ENCODE measurements around the gene ENTPD6.
"Not testable (repeated sequence)": the region's sequence is repeated elsewhere in the genome, so short reads cannot be mapped to it uniquely, and the experiment has no call there.

The ENTPD6 gene

DNA sequence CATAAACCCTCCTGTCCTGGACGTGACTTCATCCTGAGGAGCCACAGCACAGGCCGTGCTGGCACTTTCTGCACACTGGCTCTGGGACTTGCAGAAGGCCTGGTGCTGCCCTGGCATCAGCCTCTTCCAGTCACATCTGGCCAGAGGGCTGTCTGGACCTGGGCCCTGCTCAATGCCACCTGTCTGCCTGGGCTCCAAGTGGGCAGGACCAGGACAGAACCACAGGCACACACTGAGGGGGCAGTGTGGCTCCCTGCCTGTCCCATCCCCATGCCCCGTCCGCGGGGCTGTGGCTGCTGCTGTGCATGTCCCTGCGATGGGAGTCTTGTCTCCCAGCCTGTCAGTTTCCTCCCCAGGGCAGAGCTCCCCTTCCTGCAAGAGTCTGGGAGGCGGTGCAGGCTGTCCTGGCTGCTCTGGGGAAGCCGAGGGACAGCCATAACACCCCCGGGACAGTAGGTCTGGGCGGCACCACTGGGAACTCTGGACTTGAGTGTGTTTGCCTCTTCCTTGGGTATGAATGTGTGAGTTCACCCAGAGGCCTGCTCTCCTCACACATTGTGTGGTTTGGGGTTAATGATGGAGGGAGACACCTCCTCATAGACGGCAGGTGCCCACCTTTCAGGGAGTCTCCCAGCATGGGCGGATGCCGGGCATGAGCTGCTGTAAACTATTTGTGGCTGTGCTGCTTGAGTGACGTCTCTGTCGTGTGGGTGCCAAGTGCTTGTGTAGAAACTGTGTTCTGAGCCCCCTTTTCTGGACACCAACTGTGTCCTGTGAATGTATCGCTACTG is 30.3 kb downstream of the ENTPD6 start:
- no peak for DNase-seq

GRCh38 chr20:25226433-25227316 is 31.2 kb downstream of the ENTPD6 start:
- no peak for DNase-seq

DNA sequence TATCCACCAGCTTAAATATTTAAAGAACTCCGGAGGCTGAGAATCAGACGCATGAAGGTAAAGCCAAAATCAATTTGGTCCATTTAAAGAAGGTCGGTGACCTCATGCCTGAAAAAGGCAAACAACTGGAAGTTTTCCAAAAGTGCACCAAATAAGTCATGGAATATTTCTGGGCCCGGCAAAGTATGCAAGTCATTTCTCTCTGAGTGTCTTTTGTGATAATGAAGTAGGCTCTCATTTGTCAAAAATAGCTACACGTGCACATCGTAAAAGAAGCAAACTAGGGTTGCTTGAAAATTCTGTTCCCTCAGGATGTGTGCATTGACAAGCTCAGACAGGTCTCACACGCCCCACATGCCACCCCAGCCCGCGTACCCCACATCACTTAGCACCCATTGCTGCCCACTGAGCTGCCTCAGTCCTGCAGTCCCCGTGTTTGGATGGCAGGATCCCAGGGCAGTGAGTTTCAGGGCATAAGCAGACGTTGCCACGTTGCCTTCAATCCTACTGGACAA is 31.9 kb downstream of the ENTPD6 start:
- no peak for DNase-seq

- DNase-seq, result no peak
Observed at GRCh38 chr20:25229486-25230165, 34.1 kb downstream of the ENTPD6 start.

GRCh38 chr20:25230166-25230831 is 34.8 kb downstream of the ENTPD6 start:
- DNase-seq, result no peak

DNA sequence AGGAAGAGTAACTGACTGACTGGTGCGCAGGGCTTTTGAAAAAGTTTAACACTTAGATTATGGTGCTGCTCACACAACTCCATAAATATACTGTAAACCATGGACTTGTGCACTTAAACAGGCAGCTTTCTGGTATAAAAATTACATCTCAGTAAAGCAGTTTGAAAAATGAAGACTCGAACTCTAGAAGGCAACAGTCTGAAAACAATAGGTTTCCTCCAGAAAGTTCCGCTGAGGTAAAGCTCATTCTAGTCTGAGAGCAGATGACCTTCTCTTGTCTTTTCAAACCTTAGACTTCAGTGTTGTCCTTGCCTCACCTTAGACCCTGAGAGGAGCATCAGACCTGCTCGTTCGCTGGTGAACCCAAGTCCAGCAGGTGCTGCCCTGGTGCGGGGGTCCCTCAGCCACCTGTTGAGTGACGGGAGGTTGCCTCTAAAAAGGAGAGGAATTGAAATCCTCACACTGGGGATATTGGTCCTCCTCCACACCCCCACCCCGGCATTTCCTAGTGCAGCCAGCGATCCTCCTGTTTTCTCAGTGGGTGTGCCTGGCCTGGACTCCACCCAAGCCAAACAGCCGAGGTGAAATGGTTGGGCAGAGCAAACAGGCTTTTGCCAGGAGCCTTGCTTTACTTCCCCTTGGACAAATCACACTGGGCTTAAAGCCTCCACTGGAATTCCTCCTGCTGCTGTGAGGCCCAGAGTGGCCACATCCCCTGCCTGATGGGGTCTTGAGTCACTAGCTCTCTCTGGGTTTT is 37.7 kb downstream of the ENTPD6 start:
- no peak for DNase-seq

- not testable (repeated sequence) for DNase-seq
Observed at GRCh38 chr20:25234009-25234849, 38.7 kb downstream of the ENTPD6 start.

- no peak for DNase-seq
Observed at GRCh38 chr20:25236450-25237304, 41.2 kb downstream of the ENTPD6 start.

DNA sequence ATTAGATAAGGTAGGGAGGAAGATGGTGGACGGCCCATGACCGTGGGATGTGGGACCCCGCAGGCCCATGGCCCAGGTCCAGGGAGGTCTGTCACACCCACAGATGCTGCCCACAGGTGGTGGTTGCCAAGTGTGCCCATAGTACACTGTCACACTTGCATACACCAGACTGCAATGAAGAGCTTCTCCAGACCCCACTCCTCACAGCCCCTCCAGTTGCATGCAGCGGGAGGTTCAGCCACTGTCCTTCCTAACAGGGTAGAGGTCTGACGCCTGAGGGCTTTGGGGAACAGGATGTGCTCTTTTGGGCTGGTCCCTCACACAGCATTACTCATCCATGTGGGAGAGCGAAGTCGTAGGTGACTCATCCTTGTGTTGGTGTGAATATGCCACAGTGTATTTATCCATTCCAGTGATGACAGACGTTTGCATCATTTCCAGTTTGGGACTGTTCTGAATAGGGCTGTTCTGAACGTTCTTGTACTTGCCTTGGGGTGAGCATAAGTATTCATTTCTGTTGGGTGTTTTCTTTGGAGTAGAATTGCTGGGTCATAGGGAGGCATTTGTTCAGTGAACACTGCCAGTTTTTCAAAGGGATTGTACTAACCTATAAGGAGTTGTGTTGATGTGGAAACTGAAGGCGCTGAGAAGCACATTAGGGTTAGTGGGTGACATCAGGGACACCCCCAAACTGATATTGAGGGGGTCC is 42.3 kb downstream of the ENTPD6 start:
- peak in 1 of 2 donors; percentile 69 for DNase-seq

DNA sequence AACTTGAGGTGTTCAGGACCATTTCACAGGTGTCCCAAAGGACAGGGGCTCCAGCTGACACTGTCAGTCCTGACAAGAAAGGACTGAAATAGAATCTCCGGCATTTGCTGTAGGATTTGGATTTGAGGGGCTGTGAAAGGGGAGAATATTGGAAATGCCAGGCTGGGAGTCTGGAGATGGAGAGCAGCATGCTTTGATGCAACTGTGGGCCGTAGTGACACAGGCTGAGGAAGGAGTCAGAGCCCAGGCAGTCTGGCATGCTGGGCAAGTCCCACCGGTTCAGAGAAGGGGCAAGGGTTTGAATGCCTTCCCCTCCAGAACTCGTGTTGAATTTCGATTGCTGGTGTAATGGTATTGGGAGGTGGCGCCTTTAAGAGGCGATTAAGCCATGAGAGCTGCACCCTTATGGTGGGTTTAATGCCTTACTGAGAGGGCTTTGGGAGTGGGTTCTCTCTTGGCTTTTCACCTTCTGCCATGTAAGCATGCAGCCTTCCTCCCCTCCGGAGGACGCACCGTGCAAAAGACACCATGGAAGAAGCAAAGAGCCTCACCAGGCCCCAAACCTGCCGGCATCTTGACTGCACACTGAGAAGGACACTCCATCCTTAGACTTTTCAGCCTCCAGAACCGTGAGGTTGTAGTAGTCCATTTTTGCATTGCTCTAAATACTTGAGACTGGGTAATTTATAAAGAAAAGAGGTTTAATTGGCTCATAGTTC is 43.0 kb downstream of the ENTPD6 start:
- no peak for DNase-seq

DNA sequence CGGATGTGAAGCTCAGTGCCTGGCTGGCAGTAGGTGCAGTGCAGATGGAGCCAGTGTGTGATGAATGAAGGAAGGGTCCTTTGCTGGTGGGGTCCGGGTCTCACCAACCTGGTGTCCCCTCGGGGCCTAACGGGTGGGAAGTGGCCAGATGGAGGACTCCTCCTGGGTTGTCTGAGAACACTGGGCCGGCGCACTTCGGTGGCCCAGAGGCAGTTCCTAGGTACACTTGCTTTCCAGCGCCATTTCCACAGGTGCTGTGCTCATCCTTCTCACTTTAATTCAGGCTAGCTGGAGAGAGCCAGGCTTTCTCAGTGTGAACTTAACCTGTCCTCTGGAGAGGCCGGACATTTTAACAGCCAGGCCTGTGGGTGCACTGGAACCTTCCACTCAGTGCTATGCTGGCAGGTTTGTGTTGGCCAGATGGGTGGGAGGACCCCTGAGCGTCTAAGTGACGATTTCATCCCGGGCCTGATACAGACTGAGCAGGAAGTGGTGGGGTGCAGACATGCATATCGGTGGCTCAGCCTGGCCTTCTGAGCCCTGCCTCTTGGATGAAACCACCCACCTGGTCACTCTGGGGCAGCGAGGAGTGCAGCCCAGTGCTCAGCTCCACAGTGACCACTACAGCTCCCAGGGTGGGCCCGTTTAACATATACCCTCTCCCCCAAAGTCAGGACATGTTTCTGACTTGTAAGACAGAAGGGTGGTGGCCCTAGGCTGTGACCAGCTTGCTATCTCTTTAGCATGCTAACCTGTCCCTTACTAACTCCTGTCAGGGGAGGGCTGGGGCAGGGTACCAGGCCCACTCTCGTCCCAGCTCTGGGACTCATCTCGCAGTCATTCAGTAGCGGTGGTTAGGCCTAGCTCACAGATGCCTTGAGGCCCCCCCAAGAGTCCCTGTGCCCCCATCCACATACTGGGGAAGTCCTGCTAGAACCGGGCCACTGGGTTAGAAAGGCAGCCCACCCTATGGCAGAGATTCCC is 44.2 kb downstream of the ENTPD6 start:
- no peak for DNase-seq

DNA sequence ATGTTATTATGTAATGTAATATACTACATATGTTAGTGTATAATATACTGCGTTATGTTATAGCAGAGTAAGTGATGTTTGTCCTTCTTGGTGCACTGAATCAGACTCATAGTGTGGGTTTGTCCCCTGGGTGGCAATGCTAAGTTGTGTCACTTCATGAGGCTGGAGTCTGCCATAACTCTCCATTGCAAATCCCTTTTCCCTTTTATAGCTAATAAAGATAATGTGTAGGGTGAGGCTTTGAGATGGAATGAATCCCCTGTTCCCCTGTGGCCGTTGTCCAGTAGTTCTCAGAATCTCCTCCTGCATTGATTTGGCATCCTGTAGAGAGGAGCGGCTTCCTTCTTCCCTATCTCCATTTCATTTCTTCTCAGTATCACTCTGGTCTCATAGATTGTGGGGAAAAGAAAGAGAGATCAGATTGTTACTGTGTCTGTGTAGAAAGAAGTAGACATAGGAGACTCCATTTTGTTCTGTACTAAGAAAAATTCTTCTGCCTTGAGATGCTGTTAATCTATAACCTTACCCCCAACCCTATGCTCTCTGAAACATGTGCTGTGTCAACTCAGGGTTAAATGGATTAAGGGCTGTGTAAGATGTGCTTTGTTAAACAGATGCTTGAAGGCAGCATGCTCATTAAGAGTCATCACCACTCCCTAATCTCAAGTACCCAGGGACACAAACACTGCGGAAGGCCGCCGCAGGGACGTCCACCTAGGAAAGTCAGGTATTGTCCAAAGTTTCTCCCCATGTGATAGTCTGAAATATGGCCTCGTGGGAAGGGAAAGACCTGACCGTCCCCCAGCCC is 45.5 kb downstream of the ENTPD6 start:
- not testable (repeated sequence) for DNase-seq

DNA sequence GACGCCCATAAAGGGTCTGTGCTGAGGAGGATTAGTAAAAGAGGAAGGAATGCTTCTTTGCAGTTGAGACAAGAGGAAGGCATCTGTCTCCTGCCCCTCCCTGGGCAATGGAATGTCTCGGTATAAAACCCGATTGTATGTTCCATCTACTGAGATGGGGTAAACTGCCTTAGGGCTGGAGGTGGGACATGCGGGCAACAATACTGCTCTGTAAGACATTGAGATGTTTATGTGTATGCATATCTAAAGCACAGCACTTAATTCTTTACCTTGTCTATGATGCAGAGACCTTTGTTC is 46.1 kb downstream of the ENTPD6 start:
- DNase-seq, result not testable (repeated sequence)

- DNase-seq, result no peak
Observed at GRCh38 chr20:25242231-25242630, 46.7 kb downstream of the ENTPD6 start.

GRCh38 chr20:25243416-25243979 is 48.0 kb downstream of the ENTPD6 start:
- no peak for DNase-seq

DNA sequence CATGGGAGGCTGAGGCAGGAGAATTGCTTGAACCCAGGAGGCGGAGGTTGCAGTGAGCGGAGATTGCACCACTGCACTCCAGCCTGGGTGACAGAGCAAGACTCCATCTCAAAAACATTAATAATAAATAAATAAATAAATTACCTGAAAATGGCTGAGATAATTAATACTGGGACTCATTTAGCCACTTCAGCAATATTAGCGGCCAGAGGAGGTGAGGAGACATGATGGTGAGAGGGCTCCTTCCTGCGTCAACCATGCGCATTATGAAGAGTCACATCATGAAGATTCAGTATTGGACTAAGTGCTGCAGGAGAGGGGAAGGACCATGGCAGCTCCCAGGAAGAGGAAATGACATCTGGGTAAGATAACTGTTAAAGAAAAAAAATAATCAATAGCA is 49.5 kb downstream of the ENTPD6 start:
- DNase-seq, result no peak
